BE2C (cell line): ENCODE measurements around the gene NEU3. TPM values are rescaled to one million over a fixed set of nuclear protein-coding genes. Genes with fewer than 3 reads are reported as not detected.

Experiments used
- DNase-seq: peaks from one replicate; pipeline ENCODE4 v3.0.0-alpha.2; 2020
- H3K27me3 ChIP-seq: fragments of 250-450 bp; sonication (Bioruptor Pico); 2 replicates; pipeline ENCODE4 v1.5.1; 2020; ENCODE audit warnings: mild to moderate bottlenecking
- H3K36me3 ChIP-seq: fragments of 250-450 bp; sonication (Bioruptor Pico); 2 replicates; pipeline ENCODE4 v1.5.1; 2020; ENCODE audit warnings: mild to moderate bottlenecking
- H3K4me1 ChIP-seq: fragments of 250-450 bp; sonication (Bioruptor Pico); 2 replicates; pipeline ENCODE4 v1.5.1; 2020
- H3K4me3 ChIP-seq: 2 replicates; pipeline ENCODE4 v1.5.1; 2011; ENCODE audit warnings: low read depth, low read length
- H3K9me3 ChIP-seq: fragments of 250-450 bp; sonication (Bioruptor Pico); 2 replicates; pipeline ENCODE4 v1.5.1; 2020
- CTCF ChIP-seq: IDR thresholded peaks from 2 replicates; pipeline ENCODE4 v1.5.1; 2012; ENCODE audit warnings: mild to moderate bottlenecking, low read depth, low read length
- polyA plus RNA-seq: library from polyadenylated mRNA; unstranded; fragments of >200 nt; gene quantifications from one replicate; pipeline ENCODE4 v1.2.1, GENCODE V29; 2012; ENCODE audit warnings: low read depth, missing spikeins; ENCODE audit not compliant: insufficient read length, insufficient read depth

Gene NEU3
- polyA plus RNA-seq: 13.6 TPM

GRCh38 chr11:74988541-74989259 lies at the start of gene NEU3:
Gene NEU3 (plus strand): TSS chr11:74988933. CDS start chr11:74989061, 128 bp downstream.
- Histone ChIP-seq H3K27me3 (no peaks in the 10 kb centered on the region), H3K36me3 (no peaks in the 10 kb centered on the region), H3K4me3 (peak within 1 kb of the TSS; percentile 82), H3K9me3 (no peaks in the 10 kb centered on the region), H3K4me1 (no peaks in the 10 kb centered on the region)
- peak; percentile 88 for DNase-seq
- no peak for TF ChIP-seq CTCF

- DNase-seq: no peak
- Histone ChIP-seq H3K36me3 (peaks cover 1% of the 10 kb centered on the region; the same call in 1 of the 2 replicates), H3K4me3 (no peak overlapping the region), H3K4me1 (peaks cover 15% of the 10 kb centered on the region), H3K9me3 (no peaks in the 10 kb centered on the region), H3K27me3 (no peaks in the 10 kb centered on the region)
- TF ChIP-seq CTCF: no peak
Observed at GRCh38 chr11:74941492-74941891, 47.2 kb upstream of the NEU3 start.

GRCh38 chr11:74942073-74942759 lies 46.5 kb upstream of the NEU3 start:
- no peak for TF ChIP-seq CTCF
- Histone ChIP-seq H3K4me1 (peaks cover 8% of the 10 kb centered on the region), H3K9me3 (no peaks in the 10 kb centered on the region), H3K27me3 (no peaks in the 10 kb centered on the region), H3K36me3 (no peaks in the 10 kb centered on the region), H3K4me3 (no peak overlapping the region)
- no peak for DNase-seq

GRCh38 chr11:74948546-74948897 lies 40.2 kb upstream of the NEU3 start:
- no peak for TF ChIP-seq CTCF
- no peak for DNase-seq
- Histone ChIP-seq H3K4me1 (peaks cover 3% of the 10 kb centered on the region; the same call in 1 of the 2 replicates), H3K27me3 (no peaks in the 10 kb centered on the region), H3K4me3 (peak overlapping the region; percentile 95), H3K36me3 (peaks cover 13% of the 10 kb centered on the region), H3K9me3 (no peaks in the 10 kb centered on the region)

GRCh38 chr11:74948898-74949752 lies 39.6 kb upstream of the NEU3 start, which contains the start of the genes SPCS2 and XRRA1:
Gene SPCS2 (plus strand): TSS chr11:74949266. CDS start chr11:74949286, 20 bp downstream.
Gene XRRA1 (minus strand): TSS chr11:74949091. CDS start chr11:74940878, 8,213 bp downstream.
- H3K4me1 ChIP-seq: peaks cover 3% of the 10 kb centered on the region
- no peak for TF ChIP-seq CTCF
- no peaks in the 10 kb centered on the region for H3K27me3 ChIP-seq
- H3K4me3 ChIP-seq: peak within 1 kb of the TSS; percentile 95
- H3K9me3 ChIP-seq: no peaks in the 10 kb centered on the region
- DNase-seq: peak; percentile 99
- peaks cover 16% of the 10 kb centered on the region for H3K36me3 ChIP-seq
